Hematopoietic multipotent progenitor cell (in vitro differentiated cells): ENCODE measurements around the gene ETFB. TPM values are rescaled to one million over a fixed set of nuclear protein-coding genes. Genes with fewer than 3 reads are reported as not detected.

Experiments
- DNase-seq, 3 donors: peaks; one replicate each; pipeline ENCODE4 v3.0.0-alpha.2; 2011 to 2015; ENCODE audit warnings: low read depth in 2 of 3, low spot score in 2 of 3
- total RNA-seq: library from RNA; depleted of rRNA; stranded (reverse); fragments of >200 nt; gene quantifications from one replicate; pipeline ENCODE4 v1.2.3, GENCODE V29; 2012

Gene ETFB
- total RNA-seq, 1 donor: 162 TPM

DNA sequence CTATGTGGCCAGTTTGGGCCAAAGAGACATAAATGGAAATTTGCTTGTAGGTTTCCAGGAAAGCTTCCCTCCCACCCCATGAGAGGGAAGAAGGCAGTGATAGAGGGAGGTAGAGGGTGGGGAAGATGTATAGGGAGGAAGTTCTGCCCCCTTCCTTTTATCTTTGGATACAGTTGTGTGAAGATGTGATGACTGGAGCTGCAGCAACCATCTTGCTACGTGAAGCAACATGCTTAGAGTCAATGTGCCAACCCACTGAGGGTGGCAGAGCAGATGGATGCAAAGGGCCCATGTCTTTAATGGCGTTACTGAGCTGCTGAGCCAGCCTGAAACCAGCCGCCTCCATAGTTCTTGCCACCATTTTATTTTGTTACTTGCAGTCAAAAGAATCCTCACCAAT is 35.0 kb downstream of the ETFB start:
- DNase-seq: no peak

DNA sequence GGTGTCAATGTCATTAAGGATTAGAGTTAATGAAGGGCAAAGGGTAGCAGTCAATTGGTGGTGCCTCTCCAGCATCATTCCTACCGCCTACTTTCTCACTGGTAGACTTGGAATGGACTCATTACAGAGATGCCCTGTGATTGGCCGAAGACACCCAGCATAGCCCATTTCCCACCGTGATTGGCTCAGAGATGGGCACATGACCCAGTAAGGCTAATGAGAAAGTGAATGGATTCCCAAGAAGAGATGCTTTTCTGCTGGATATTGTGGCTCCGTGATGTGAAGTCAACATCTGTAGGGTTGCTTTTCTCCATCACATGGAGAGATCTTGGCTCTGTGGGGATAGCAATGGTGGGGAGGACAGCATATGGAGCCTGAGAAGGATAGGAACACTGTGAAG is 35.8 kb downstream of the ETFB start:
- DNase-seq: no peak

DNA sequence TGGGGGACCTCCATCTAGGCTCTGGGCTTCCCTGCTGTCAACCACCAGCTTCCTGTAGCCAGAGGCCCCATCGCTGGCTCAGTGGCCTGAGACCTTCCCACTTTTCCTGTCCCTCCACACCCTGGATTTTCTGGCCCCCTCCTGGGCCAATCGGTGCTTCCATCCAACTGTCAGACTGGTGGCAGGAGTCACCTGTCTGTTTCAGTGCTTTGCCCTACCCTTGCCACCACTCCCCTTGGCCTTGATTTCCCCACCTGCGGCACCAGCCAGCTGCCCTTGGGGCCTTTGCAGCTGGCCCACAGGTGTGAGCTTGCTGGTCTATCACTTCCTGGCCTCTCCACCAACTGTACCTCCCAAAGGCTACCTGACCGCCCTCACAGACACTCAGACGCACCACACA is 36.8 kb downstream of the ETFB start:
- no peak for DNase-seq

DNA sequence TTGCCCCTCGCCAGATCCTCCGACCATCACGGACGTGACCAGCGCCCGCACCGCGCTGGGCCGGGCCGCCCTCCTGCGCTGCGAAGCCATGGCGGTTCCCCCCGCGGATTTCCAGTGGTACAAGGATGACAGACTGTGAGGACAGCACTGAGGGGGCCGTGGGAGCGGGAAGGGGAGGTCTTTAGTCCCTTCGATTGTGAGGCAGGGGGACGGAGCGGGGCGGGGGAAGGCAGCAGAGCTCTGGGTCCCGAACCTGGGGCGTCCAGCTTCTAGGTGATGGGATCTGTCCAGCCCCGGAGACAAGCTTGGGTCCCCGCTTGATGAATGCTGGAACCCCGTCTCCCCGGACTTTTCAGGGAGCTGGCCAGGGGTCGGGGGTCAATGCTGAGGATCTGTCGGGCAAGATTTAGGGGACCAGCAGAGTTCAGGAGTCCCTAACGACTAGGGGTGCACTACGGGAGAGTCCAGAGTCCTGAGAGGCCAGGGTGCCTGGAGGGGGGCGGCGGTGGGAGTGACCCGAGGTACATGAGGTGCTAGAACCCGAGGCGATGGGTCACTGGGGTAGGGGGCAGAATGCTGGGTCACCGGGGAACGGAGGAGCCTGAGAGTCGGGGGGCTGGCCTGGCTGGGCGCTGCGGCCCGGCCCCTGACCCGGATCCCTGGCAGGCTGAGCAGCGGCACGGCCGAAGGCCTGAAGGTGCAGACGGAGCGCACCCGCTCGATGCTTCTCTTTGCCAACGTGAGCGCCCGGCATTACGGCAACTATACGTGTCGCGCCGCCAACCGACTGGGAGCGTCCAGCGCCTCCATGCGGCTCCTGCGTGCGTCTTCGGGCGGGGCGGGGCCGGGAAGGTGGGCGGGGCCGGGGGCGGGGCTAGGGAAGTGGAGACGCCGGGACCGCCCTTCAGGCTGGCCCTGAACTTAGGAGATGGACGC is 38.9 kb downstream of the ETFB start:
- peak in 2 of 3 donors; percentile 78 to 86 for DNase-seq

DNA sequence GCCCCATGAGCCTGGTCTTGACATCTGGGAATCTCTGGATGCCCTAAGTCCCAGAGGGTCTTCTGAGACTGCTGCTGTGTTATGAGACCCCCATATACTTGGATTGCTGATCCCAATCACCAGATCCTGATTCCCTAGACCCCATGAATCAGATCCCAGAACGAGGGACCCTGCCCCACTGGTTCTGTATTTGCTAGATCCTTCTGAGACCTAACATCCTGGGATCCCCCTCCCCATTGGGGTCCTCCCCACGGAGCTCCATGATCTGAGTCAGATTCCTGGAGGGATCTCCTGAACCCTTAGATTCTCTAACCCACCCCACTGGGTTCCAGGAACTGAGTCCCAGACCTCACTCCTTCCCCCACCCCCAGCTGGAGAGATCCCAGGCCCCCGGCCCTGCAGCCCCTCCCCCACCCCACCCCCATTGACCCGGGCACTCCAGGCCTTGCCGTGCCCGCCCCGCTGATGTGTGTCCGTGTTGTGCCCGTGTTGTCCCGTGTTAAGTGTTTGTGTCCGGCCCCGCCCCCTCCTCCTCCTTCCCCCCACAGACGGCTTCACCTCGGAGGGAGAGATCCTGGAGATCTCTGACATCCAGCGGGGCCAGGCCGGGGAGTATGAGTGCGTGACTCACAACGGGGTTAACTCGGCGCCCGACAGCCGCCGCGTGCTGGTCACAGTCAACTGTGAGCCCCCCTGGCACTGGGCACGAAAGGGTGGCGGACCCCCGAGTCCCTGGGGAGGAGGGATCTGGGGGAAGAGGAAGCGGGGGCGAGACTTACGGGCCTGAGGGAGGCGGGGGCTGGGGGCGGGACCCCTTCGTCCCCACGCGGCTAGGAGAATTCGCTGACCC is 39.7 kb downstream of the ETFB start:
- no peak for DNase-seq

DNA sequence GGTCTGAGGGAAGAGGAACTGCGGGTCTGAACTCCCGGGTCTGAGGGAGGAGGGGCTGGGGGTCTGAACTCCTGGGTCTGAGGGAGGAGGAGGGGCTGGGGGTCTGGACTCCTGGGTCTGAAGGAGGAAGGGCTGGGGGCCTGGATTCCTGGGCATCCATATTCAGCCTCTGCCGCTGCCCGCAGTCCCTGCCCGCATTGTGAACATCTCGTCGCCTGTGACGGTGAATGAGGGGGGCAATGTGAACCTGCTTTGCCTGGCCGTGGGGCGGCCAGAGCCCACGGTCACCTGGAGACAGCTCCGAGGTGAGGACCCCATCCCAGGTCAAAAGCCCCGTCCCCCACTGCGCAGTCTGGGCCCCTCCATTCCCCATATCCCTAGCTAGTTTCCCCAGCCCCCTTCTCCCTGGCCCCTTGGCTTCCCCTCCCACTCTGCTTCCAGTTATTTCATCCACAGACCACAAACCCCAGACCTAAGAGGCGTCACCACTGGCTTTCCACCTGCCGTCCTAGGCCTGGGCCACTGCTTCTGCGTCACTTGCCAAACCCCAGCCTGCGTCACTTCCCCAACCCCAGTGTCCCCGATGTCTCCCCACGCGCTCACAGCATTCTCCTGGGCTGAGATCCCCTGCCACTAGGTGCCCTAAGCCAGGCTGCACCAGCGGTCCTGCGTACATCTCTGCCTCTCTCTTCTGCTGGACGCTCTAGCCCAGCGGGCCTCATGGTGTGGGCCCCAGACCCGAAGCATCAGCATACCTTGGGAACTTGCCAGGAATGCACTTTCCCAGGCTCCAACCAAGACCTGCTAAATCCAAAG is 40.8 kb downstream of the ETFB start:
- peak in 2 of 3 donors; percentile 57 to 81 for DNase-seq

DNA sequence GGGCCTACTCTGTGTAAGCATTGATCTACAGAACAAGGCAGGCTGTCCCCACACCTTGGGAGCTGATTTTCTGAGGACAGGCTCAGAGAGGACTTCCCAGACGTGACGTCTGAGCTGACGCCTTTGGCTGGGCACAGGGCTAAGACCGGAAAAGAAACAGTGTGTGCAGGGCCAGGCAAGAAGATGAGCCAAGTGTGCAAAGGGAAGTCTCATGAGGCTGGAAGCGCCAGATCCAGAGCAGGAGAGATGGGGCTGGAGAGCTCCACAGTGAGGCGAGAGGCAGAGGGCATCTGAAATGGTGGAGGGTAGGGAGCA is 42.1 kb downstream of the ETFB start:
- no peak for DNase-seq

DNA sequence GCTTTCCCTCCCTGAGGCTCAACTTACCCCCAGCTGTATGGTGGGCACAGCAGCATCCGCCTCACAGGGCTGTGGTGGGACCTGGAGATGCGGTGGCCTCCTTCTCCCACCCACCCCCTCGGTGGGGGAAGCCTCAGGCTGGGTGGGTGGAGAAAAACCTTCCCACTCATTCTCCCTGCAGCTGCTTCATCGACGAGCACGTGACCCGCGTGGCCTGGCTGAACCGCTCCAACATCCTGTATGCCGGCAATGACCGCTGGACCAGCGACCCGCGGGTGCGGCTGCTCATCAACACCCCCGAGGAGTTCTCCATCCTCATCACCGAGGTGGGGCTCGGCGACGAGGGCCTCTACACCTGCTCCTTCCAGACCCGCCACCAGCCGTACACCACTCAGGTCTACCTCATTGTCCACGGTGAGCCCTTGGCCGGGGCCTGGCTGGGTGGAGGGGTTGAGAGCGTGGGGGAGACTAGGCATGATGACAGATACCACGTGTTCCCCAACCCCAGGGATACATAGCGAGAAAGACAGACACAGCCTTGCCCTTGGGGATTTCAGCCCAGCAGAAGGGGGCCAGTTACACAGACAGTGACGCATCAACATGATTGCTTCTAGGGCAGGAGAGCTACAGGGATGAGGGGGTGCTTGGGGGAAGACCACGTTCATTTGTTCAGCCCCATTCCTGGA is 42.6 kb downstream of the ETFB start:
- DNase-seq: no peak

DNA sequence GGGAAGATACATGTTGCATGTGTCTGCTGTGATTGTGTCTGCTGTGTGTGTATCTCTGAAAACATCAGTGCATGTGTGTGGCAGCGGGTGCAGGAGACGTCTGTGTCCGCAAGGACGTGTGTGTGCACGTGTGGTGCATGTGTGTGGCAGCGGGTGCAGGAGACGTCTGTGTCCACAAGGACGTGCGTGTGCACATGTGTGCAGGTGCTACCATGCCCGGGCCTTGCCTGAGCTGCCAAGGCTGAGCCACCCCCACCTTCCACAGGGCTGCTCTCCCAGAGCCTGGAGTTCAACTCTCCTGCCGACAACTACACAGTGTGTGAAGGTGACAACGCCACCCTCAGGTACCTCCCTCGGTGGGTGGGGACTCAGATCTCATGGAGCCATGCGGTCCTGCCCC is 44.4 kb downstream of the ETFB start:
- no peak for DNase-seq

DNA sequence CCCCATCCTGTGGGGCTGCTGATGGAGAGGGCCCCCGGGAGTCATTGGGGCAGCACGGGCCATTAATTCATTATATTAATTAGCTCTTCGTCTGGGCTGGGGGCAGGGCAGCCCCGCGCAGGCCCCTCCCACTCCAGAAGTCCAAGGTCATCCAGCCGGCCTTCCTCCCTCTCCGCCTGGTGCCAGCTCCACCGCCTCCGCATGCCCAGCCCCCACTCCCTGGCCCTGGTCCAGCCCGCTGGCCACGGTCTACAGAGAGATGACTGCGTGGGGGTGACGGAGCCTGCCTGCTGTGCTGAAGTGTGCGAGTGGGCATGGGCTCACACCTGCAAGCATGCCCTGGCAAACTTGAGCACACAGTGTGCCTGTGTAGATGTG is 45.9 kb downstream of the ETFB start:
- no peak for DNase-seq

DNA sequence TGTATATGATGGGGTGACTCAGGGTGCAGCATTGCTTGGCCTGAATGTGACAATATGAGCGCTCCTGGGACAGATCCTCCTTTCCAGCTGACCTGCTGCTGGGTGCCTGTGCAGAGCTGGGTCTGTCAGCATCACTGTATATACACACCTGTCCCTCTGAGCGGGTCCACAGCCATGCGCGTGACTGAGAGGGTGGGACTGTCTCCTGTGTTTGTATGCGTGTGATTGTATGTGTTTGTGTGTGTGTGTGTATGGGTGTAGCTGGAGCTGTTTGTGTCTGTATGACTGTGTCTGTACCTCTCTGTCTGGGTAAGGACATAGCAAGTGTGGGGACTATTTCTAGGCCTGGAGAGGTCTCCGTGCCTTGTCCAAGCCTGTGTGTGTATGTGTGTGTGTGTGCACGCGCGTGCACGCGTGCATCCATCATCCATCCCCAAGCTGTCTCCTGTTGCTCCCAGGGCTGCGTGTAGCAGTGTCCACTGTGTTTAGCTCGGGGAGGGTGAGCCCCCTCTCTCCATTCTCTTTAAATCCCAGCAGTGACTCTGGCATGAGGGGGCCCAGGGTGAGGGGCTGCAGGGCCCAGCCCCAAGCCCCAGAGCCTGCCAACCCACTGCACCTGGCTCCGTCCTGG is 46.4 kb downstream of the ETFB start:
- no peak for DNase-seq

DNA sequence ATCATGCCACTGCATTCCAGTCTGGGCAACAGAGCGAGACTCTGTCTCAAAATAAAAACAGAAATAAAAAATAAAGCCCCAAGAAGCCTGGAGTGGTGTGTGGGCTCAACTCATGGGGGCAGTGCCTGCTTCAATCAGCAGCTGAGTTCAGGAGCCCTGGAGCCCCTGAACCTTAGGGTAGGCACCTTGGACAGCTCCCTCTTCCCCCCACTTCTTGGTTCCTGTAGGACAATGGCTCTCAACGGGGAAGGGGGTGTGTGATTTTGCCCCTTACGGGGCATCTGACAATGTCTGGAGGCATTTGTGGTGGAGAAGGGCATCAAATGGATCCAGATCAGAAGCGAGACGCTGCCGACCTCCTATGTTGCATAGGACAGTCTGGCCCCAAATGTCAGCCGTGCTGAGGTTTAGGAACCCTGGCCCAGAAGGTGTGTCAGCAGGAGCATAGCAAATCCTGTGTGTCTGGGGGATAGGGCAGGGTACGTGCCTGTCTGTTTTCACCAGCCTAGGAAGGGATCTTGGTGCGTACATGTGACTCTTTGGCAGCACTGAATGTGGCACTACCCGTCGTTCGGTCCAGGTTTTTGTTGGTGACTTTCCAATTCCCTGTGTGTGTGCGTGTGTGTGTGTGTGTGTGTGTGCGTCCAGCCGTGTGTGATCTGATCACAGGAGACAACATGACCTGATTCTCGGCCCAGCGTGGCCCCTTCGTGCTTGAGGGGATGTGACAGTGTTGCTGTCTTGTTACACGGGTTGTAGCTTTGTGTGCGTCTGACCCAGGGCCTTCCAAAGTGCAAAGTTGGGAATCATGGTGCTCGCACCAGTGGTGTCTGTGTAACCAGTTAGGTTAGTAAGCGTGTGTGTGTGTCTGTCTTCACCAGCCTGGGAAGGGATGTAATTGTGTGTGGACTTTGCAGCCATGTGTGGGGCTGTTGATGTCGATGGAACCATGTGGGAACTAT is 47.2 kb downstream of the ETFB start:
- peak in 1 of 3 donors; percentile 33 for DNase-seq

DNA sequence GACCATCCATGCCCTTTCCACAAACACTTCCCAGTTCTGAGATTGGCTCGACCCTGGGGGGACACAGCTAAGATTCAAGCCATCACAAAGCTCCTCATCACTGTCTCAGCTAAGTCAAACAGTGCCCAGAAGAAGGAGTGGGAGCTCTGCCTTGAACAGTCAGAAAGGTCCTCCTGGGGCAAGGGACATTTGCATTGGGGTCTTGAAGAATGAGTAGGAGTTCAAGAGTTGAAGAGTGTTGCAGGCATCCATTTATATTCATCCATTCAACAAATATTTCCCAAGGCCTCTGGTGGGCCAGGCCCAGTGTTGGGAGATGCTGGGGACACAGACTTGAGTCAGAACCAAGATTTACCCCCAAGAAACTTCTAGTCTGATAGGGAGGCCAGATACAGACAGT is 48.2 kb downstream of the ETFB start:
- DNase-seq: no peak

DNA sequence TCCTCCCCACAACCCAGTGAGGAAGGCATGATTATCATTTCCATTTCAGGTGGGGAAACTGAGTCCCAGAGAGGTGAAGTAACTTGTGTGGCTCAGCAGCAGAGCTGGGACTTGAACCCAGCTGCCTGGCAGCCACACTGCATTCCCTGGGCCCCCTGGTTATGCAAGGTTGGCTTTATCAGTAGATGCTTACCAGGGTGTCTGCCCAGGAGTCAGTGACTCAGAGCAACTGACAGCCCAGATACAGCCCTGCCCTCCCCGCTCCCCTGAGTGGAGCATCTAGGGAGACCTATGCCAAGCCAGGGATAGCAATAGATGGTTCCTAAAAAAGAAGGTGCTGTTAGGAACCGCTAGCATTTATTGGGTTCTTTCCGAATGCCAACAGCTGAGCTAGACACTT is 48.8 kb downstream of the ETFB start:
- DNase-seq: no peak

DNA sequence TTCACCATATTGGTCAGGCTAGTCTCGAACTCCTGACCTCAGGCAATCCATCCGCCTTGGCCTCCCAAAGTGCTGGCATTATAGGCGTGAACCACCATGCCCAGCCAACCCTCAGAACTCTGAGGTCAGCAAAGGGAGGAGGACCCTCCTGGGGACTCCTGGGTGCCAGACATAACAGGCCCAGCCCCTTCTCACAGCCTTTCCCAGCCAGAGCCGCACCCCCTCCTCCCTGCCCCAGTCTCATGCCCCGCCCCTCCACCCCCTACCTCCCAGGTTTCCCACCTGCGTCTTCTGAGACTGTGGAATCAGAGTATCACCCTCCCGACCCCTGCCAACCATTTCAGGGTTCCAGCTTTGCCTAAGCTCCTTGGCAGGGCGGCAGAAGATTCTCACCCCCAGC is 49.5 kb downstream of the ETFB start:
- no peak for DNase-seq

DNA sequence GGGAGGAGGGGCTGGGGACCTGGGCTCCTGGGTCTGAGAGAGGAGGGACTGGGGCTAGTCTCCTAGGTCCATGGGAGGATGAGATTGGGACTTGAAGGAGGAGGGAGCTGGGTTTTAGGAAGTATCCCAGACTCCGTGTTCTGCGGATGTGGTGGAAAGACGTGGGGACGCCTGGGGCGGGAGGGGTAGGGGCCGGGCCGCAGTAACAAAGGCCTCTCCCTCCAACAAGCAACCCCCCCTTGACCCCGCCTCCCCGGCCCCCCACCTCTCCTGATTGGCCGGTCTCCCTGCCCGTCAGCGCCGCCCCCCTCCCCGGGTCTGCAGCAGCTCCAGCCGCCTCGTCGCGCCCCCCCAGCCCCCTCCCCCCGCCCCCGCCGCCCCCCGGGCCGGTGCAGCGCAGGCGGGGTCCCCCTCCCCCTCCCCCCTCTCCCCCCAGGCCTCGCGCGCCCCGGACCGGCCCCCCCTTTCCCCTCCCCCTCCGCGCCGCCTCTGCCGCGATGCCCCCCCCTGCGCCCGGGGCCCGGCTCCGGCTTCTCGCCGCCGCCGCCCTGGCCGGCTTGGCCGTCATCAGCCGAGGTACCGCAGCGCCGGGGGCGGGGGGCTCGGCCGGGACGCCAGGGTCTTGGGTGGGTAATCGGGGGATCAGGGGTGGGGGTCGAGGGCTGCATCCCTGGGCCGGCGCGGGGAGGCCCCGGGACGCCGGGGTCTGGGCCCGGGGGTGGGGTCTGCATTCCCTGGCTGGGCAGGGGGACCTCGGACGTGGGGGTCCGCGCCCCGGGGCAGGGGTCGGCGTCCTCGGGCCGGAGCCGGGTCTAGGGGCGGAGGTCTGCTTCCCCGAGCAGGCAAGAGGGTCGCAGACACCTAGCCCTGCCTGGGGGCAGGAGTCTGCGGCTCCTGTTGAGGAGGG is 54.6 kb downstream of the ETFB start, which contains the start of gene IGLON5:
IGLON5 (plus strand) TSS at position 294 of the 907 bp plus-strand sequence; CDS start at position 498, 204 bp downstream.
- no peak for DNase-seq

DNA sequence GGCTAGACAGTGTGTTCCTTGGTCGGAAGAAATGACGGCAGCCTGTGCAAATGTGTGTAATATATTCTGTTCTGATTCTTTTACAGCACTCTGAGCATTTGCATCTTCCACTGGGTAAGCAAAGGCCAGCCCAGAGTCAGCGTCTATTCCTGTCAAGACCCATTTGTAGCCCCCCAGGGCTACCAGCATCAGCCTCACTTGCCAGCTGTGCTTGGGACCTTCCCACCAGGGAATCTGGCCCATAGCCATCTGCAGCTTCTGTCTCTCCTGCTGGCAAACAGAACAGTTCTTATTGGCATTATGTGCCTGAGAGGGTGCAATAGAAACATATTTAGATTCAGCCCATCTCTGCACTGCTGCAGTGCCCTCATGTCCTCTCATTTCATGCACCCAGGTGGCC is 60.7 kb downstream of the ETFB start:
- no peak for DNase-seq

DNA sequence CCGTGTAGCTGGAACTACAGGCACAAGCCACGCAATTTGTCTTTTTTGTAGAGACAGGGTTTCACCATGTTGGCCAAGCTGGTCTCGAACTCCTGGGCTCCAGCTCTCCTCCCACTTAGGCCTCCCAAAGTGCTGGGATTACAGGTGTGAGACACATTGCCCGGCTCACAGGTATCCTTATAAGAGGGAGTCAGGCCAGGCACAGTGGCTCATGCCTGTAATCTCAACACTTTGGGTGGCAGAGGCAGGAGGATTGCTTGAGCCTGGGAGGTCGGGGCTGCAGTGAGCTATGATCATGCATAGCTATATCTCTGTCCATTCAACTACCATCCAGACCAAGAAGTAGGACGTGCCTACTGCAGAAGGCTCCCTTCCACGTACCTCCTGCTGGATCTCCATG is 64.9 kb downstream of the ETFB start:
- no peak for DNase-seq
